ENCODE measurements around the gene DYTN.

DNA sequence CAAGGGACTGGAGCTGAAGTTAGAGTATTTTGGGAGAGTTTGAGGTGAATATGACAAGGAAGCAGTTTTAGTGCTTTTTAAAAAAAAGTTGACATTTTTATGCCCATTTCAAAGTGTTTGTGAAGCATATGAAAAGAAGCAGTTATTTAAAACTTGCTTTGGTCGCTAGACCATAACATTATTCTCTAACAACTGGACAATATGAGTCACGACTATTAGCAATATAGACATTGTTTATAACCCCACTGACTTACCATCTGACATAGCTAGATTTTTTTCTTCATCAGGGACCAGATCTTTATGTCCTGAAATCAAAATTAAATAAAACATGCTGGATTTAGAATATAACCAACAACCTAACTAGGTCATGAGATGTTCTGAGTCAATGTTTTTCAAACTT is 22.6 kb upstream of the DYTN start:
- no peak for TF ChIP-seq EP300 (conservative IDR thresholded peaks at IDR 0.05; ENCODE audit: poor library complexity, severe bottlenecking)
- TF ChIP-seq, protein P1, sequence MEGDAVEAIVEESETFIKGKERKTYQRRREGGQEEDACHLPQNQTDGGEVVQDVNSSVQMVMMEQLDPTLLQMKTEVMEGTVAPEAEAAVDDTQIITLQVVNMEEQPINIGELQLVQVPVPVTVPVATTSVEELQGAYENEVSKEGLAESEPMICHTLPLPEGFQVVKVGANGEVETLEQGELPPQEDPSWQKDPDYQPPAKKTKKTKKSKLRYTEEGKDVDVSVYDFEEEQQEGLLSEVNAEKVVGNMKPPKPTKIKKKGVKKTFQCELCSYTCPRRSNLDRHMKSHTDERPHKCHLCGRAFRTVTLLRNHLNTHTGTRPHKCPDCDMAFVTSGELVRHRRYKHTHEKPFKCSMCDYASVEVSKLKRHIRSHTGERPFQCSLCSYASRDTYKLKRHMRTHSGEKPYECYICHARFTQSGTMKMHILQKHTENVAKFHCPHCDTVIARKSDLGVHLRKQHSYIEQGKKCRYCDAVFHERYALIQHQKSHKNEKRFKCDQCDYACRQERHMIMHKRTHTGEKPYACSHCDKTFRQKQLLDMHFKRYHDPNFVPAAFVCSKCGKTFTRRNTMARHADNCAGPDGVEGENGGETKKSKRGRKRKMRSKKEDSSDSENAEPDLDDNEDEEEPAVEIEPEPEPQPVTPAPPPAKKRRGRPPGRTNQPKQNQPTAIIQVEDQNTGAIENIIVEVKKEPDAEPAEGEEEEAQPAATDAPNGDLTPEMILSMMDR (IDR thresholded peaks at IDR 0.05; ENCODE audit: poor library complexity, severe bottlenecking): no peak
- TF ChIP-seq POLR2AphosphoS5 (IDR thresholded peaks at IDR 0.05): no peak
- TF ChIP-seq, protein P2, sequence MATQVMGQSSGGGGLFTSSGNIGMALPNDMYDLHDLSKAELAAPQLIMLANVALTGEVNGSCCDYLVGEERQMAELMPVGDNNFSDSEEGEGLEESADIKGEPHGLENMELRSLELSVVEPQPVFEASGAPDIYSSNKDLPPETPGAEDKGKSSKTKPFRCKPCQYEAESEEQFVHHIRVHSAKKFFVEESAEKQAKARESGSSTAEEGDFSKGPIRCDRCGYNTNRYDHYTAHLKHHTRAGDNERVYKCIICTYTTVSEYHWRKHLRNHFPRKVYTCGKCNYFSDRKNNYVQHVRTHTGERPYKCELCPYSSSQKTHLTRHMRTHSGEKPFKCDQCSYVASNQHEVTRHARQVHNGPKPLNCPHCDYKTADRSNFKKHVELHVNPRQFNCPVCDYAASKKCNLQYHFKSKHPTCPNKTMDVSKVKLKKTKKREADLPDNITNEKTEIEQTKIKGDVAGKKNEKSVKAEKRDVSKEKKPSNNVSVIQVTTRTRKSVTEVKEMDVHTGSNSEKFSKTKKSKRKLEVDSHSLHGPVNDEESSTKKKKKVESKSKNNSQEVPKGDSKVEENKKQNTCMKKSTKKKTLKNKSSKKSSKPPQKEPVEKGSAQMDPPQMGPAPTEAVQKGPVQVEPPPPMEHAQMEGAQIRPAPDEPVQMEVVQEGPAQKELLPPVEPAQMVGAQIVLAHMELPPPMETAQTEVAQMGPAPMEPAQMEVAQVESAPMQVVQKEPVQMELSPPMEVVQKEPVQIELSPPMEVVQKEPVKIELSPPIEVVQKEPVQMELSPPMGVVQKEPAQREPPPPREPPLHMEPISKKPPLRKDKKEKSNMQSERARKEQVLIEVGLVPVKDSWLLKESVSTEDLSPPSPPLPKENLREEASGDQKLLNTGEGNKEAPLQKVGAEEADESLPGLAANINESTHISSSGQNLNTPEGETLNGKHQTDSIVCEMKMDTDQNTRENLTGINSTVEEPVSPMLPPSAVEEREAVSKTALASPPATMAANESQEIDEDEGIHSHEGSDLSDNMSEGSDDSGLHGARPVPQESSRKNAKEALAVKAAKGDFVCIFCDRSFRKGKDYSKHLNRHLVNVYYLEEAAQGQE (IDR thresholded peaks at IDR 0.05; ENCODE audit: borderline replicate concordance): no peak
- no peak for TF ChIP-seq TAF1 (IDR thresholded peaks at IDR 0.05; ENCODE audit: low read depth)
